Measurements from ENCODE around the gene WDR33.

The WDR33 gene

DNA sequence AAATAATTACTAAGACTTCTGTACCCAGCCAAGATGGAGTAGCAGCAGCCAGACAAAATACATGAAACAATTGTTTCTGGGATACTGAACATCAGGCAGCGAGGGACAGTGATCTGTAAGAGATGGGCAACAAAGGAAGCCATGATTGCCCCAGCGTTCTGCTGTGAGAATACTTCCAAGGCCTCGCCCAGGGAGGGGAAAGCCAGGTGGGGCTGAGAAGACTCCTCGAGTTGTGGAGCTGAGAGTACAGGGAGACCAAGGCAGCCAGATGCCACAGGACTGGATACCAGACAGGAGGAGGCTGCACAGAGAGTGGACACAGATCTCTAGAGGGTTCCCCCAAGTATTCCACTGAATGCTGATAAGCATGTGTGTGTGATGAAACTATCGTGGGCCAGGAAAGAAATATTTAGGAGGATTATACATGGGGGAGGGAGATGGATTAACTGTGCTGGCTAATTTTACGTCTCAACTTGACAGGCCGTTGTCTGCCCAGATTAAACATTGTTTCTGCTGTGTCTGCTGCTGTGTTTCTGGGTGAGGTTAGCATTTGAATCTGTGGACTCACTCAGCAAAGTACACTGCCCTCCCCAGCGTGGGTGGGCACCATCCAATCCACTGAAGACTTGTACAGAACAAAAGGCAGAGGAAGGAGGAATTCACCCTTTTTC lies 125.4 kb downstream of the WDR33 start:
- TF ChIP-seq, protein P1, sequence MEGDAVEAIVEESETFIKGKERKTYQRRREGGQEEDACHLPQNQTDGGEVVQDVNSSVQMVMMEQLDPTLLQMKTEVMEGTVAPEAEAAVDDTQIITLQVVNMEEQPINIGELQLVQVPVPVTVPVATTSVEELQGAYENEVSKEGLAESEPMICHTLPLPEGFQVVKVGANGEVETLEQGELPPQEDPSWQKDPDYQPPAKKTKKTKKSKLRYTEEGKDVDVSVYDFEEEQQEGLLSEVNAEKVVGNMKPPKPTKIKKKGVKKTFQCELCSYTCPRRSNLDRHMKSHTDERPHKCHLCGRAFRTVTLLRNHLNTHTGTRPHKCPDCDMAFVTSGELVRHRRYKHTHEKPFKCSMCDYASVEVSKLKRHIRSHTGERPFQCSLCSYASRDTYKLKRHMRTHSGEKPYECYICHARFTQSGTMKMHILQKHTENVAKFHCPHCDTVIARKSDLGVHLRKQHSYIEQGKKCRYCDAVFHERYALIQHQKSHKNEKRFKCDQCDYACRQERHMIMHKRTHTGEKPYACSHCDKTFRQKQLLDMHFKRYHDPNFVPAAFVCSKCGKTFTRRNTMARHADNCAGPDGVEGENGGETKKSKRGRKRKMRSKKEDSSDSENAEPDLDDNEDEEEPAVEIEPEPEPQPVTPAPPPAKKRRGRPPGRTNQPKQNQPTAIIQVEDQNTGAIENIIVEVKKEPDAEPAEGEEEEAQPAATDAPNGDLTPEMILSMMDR (conservative IDR thresholded peaks at IDR 0.05; ENCODE audit: low read depth) = no peak
- ChIA-PET POLR2A (ENCODE audit: low non-redundant PET) (no interaction called here), CTCF (interaction anchor here (0.6 to 0.8 kb wide), 5 partner anchors 53 to 458 kb away, joined by 3 to 4 read pairs (median 3); no protein-coding TSS in a partner anchor)
- DNase-seq (ENCODE audit: low spot score) = no peak
- H3K27ac ChIP-seq = no peak overlapping the region

DNA sequence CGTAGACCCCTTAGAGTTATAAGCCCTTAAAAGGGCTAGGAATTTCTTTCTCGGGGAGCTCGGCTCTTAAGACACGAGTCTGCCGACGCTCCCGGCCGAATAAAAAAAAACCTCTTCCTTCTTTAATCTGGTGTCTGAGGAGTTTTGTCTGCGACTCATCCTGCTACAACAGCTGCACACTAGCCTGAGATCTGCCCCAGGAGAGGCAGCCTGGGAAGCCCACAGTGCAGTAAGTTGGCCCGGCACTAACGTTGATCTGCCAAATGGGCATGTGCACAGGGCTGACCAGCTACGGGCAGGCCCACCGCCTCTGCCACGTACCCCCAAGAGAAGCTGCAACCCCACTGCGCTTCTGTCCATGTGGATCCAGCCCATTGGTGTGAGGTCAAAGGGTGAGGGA lies 127.2 kb downstream of the WDR33 start:
- H3K27ac ChIP-seq = no peak overlapping the region
- DNase-seq (ENCODE audit: low spot score) = no peak
- CTCF ChIA-PET = no interaction called here
- TF ChIP-seq, protein P1 (conservative IDR thresholded peaks at IDR 0.05; ENCODE audit: low read depth) = no peak
- POLR2A ChIA-PET (ENCODE audit: low non-redundant PET) = no interaction called here

DNA sequence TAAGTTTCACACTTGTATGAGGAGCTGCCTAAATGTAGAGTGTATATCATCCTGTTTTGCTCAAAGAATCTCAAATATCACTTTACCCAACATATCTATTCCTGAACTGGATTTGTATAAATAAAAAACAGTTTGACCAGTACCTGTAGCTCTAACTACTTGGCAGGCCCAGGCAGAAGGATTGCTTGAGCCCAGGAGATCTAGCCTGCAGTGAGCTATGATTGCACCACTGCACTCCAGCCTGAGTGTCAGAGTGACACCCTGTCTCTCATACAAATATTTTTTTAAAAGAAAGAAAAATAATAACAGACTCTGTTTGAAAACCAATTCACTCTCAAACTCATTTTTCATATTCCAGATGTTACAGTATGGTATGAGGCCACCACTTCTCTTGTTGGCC lies 127.9 kb downstream of the WDR33 start:
- TF ChIP-seq, protein P1 (conservative IDR thresholded peaks at IDR 0.05; ENCODE audit: low read depth) = no peak
- no peak overlapping the region for H3K27ac ChIP-seq
- POLR2A ChIA-PET (ENCODE audit: low non-redundant PET) = no interaction called here
- no peak for DNase-seq (ENCODE audit: low spot score)
- CTCF ChIA-PET = no interaction called here

DNA sequence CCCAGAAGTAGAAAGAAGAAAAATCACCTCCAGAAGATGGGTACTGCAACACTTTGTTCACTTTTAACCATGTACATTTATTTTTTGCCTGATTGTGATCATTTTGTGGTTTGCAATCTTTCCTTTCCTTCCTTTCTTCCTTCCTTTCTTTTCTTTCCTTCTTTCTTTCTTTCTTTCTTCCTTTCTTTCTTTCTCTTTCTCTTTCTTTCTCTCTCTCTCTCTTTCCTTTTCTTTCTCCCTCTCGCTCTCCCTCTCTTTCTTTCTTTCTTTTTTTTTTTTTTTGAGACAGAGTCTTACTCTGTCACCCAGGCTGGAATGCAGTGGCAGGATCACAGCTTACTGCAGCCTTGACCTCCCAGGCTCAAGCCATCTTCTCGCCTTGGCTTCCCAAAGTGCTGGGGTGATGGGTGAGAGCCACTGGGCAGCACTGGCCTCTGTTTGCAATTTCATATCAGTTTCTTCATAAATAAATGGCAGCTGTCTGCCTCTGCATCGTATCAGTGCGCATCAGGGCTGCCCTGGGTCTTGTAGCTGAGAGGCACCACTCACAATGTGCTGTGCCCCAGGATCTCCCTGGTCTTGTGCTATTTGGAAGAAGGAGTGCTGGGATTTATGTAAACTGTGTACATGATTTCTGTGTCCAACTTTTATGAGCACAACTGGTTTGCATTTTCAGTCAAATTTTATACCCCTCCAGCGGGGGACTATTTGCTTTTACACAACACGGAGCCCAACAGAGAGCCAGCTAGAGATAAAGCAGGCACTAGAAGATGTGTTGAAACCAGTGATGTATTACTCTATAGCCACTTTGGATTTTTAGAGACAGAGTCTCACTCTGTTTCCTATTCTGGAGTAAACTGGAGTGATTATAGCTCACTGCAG lies 128.8 kb downstream of the WDR33 start:
- ChIA-PET POLR2A (ENCODE audit: low non-redundant PET) (no interaction called here), CTCF (no interaction called here)
- TF ChIP-seq, protein P1 (conservative IDR thresholded peaks at IDR 0.05; ENCODE audit: low read depth) = no peak
- DNase-seq (ENCODE audit: low spot score) = no peak
- no peak overlapping the region for H3K27ac ChIP-seq

DNA sequence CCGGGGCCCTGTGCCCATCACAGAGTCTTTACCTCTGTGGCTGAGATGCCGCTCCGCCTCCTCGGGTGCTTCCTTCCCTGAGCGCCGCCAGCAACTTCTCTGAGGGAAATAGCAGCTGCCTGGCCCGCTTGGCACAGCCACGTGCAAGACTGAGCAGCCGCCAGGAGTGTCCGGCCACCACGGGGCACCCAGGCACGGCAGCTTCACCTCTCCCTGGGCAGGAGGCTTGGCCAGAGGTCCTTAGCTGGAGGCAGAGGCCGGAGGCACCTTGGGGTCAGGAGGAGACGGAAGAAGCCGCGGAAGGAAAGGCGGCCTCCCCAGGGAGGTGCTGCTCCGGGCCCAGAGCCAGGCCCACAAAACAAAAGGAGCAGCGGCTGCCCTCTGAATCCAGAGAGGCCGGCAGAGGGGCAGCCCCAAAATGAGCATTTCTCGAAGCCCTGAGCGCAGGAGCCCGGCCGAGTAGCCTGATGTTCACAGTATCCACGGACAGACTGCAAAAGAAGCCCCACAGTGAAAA lies 129.6 kb downstream of the WDR33 start:
- TF ChIP-seq, protein P1 (conservative IDR thresholded peaks at IDR 0.05; ENCODE audit: low read depth) = no peak
- DNase-seq (ENCODE audit: low spot score) = no peak
- no peak overlapping the region for H3K27ac ChIP-seq
- CTCF ChIA-PET = no interaction called here
- POLR2A ChIA-PET (ENCODE audit: low non-redundant PET) = no interaction called here

DNA sequence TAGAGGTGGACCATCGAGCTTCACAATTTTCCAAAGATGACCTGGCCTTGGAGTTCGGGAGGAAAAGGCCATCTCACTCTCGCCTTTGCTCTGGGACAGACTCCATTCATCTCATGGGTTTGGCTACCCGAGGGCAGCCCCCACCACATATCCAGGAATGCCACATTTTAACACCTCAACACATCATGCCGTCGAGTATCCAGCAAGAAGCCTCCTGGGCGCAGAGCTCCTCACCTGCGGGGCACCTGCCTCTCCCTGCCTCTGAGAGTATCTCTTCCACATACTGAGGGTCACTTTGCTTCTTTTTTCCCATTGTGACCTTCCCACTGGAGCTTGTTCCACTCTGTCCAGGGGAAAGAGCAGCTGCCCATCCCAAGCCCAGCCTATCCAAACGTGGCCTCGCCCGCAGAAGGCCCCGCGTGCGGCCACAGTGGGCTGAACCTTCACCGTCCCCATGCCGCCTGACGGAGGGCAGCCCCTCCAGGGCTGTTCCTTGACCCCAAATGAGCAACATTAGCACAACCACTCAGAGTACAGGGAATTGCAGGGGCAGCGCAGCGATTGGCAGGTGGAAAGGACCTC lies 130.2 kb downstream of the WDR33 start:
- ChIA-PET CTCF (no interaction called here), POLR2A (ENCODE audit: low non-redundant PET) (interaction anchor here (0.5 kb wide), 1 partner anchor 388 kb away, joined by 3 read pairs; no protein-coding TSS in a partner anchor)
- TF ChIP-seq, protein P1 (conservative IDR thresholded peaks at IDR 0.05; ENCODE audit: low read depth) = no peak
- no peak for DNase-seq (ENCODE audit: low spot score)
- H3K27ac ChIP-seq = no peak overlapping the region

All from RWPE1 (cell line).